ENCODE data around the gene RUSC2.
"Not testable (repeated sequence)": the region's sequence is repeated elsewhere in the genome, so short reads cannot be mapped to it uniquely, and the experiment has no call there.

RUSC2 gene

GRCh38 chr9:35498245-35498644, 8.3 kb downstream of the RUSC2 start:
- DNase-seq = not testable (repeated sequence)

GRCh38 chr9:35499029-35499700, 9.3 kb downstream of the RUSC2 start:
- DNase-seq = no peak

GRCh38 chr9:35499701-35500030, 9.8 kb downstream of the RUSC2 start:
- no peak for DNase-seq

- DNase-seq = no peak
Observed at GRCh38 chr9:35500130-35500748, 10.3 kb downstream of the RUSC2 start.

- no peak for DNase-seq
Observed at GRCh38 chr9:35501946-35502345, 12.0 kb downstream of the RUSC2 start.

- no peak for DNase-seq
Observed at GRCh38 chr9:35506359-35506758, 16.4 kb downstream of the RUSC2 start.

GRCh38 chr9:35508069-35508468, 18.2 kb downstream of the RUSC2 start:
- DNase-seq = no peak

GRCh38 chr9:35510383-35510753, 20.5 kb downstream of the RUSC2 start:
- DNase-seq = no peak

GRCh38 chr9:35510754-35511428, 21.0 kb downstream of the RUSC2 start:
- no peak for DNase-seq

GRCh38 chr9:35511453-35511852, 21.5 kb downstream of the RUSC2 start:
- DNase-seq = no peak

GRCh38 chr9:35515766-35516165, 25.9 kb downstream of the RUSC2 start:
- no peak for DNase-seq

- no peak for DNase-seq
Observed at GRCh38 chr9:35516479-35516878, 26.6 kb downstream of the RUSC2 start.

GRCh38 chr9:35517131-35517530, 27.2 kb downstream of the RUSC2 start:
- no peak for DNase-seq

GRCh38 chr9:35517552-35518224, 27.8 kb downstream of the RUSC2 start:
- no peak for DNase-seq

- no peak for DNase-seq
Observed at GRCh38 chr9:35518225-35518821, 28.4 kb downstream of the RUSC2 start.

- no peak for DNase-seq
Observed at GRCh38 chr9:35518981-35519679, 29.2 kb downstream of the RUSC2 start.

- DNase-seq = no peak
Observed at GRCh38 chr9:35519692-35520363, 29.9 kb downstream of the RUSC2 start.

- DNase-seq = no peak
Observed at GRCh38 chr9:35520364-35520710, 30.4 kb downstream of the RUSC2 start.

GRCh38 chr9:35521708-35522107, 31.8 kb downstream of the RUSC2 start:
- no peak for DNase-seq

GRCh38 chr9:35522187-35522586, 32.3 kb downstream of the RUSC2 start:
- DNase-seq = no peak

- no peak for DNase-seq
Observed at GRCh38 chr9:35522700-35523099, 32.8 kb downstream of the RUSC2 start.

- not testable (repeated sequence) for DNase-seq
Observed at GRCh38 chr9:35523556-35523955, 33.6 kb downstream of the RUSC2 start.
